Fibroblast of skin of abdomen (primary cell): Measurements from ENCODE around the gene LARP4B. TPM values are rescaled to one million over a fixed set of nuclear protein-coding genes. Genes with fewer than 3 reads are reported as not detected.

Experiments used
- DNase-seq: peaks from one replicate; pipeline ENCODE4 v3.0.0-alpha.2; 2013
- polyA plus RNA-seq, 2 experiments: library from polyadenylated mRNA; unstranded; fragments of 120-200 nt; gene quantifications; one replicate each; pipeline ENCODE4 v1.2.1, GENCODE V29; 2013; ENCODE audit not compliant: insufficient read length in 2 of 2

LARP4B gene
- polyA plus RNA-seq (2013, experiment 1 of 2; ENCODE audit: insufficient read length) = 28.0 TPM
- polyA plus RNA-seq (2013, experiment 2 of 2; ENCODE audit: insufficient read length) = 28.1 TPM

DNA sequence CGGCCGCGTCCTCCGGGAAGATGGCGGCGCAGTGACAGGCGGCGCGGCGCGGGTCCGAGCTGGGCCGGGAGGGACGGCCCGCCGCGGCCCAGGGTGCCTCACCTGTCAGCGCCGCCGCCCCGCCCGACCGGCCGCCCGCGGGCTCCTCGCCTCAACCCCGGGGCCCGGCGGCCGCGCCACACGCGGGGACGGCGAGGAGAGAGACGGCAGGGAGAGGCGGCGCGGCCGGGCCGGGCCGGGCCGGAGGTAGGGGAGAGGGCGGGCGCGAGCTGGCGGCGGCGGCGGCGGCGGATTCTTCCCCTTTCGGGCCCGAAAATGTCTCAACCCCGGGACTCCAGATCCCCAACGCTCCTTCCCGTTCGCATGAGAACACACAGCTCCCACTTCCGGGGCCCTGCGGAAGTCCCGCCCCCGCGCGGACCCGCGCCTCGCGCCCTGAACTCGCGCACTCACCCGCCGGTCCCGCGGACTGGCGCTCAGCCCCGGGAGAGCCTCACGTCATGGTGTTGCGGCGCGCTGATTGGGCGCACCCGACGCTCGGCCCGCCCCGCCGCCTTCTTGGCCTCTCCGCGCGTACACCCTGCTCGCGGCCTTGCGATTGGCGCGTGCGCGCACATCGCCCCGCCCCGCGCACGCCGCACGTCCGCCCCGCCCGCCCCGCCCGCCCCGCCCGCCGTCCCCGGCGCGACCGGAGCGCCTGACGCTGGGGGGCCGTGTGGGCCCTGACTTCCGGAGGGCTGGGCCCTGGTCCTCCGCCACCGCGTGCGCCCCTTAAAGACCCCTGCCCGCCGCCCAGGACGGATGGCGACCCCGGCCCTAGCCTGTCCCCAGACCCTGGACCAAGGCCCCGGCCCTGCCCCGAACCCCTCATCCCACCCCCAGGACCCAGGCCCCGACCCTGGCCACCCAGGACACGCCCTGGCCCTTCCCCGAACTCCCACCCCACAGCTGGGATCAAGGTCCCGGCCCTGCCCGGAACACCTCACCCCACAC lies at the start of gene LARP4B:
Gene LARP4B, minus strand, starts transcription at position 380 of the 993 bp plus-strand sequence. CDS start 45,984 bp downstream, outside the sequence.
- DNase-seq = peak; percentile 99

DNA sequence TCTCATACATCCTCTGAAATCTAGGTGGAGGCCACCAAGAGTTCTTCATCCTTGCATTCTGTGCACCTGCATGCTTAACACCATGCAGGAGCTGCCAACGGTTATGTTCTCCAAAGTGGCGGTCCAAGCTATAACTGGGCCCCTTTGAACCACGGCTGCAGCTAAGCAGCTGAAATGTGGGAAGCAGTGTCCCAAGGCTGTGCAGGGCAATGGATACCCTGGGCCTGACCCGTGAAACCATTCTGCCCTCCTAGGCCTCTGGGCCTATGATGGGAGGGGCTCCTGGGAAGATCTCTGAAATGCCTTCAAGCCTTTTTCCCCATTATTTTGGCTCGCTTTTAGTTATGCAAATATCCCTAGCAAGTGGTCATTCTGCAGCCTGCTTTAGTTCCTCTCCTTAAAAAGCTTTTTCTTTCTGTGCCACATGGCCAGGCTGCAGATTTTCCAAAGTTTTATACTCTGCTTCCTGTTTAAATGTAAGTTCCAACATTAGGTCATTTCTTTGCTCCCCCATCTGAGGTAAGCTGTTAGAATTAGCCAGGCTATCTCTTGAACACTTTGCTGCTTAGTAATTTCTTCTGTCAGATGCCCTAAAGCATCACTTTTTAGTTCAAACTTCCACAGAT lies 49.1 kb upstream of the LARP4B start:
- DNase-seq = no peak

DNA sequence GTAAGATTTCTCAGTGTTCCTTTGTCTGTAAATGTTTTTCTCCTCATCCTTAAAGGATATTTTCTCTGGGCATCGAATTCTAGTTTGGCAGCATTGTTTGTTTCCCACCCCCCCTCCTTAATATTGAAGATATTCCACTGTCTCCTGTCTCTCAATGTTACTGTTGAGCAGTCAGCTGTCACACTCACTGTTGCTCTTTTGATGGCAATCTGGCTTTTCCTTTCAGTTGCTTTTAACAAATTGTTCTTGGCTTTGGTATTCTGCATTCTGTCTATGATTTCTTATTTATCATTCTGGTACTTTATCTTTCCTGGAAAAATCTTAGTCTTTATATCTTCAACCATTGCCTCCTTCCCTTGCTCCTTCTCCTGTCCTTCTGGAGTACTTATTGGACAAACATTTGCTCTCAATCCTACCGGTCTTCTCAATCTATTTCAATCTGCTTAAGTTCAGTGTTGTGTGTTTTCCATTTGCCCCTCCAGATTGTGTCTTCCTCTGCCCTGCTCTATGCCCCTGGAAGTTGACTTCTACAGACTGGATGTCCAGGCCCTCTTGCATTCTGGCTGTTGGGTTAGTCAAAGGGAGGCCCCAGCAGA lies 47.4 kb upstream of the LARP4B start:
- no peak for DNase-seq

DNA sequence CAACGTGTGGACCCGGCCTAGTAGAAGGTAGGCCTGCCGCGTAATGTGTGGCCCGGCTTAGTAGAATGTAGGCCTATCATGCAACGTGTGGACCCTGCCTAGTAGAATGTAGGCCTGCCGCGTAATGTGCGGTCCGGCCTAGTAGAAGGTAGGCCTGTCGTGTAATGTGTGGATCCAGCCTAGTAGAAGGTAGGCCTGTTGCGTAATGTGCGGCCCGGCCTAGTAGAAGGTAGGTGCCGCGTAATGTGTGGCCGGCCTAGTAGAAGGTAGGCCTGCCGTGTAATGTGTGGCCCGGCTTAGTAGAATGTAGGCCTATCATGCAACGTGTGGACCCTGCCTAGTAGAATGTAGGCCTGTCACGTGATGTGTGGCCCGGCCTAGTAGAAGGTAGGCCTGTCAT lies 44.8 kb upstream of the LARP4B start:
- no peak for DNase-seq

DNA sequence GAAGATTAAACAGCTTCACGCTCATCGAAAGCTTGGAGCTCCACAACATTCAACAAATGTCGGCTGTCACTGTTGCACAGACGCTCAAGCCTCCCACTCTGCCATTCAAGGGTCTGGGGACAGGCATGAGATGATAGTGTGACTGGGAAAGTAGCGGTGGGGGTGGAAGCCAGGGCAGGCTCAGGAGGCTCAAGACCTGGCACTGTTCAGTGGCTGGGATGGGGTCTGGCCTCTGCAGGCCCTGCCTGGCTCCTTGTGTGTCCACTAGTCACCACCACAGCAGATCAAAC lies 43.2 kb upstream of the LARP4B start:
- DNase-seq = no peak

DNA sequence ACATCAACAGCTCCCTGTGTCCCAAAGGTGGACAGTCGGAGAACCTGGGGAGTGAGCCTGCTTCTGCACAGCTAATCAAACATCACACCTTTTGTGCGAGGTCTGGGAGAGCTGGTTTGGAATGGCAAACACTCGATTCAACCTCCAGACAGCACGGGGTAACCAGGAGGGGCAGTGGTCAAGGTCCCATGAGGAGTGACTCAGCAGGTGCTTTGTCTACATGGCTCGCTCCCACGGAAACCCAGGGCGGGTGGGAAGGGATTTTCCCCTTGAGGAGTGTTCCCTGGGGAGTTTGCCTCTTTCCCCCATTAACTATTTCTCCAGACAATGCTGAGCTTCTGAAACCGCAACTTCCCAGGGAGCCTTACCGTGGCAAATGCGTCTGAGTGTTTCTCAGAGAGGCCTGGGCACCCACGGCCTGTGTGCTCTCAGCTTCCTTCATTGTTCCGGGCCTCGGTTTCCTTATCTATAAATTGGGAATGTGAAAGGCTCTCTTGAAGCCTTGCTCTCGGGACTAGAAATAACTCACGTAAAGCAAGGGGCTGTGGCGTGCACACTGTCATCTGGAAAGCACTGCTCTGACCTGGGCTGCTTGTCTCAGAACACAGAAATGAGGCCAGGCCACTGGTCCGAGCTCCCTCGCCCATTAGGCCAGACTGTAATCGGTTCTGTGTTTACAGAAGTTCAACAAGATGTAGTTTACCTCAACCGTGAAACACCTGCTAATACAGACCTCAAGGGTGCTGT lies 42.7 kb upstream of the LARP4B start:
- no peak for DNase-seq

DNA sequence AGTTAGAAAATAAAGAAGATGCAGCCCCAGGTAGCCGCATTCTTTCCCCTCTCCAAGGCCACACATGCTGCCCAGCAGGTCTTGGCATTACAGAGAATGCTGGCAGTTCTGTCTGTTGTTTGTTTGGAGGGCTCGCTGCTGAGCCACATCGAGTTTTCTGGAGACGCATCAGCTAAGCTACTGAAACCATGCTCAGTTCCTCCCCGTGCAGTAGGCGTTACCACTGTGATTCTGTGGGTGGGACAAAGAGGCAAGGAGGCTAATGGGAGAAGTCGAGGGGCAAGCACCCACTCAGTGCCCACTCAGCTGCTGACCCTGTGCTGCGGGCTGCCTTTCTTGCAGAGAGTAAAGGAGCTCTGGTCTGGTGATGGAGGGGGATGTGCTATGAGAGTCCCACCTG lies 41.3 kb upstream of the LARP4B start:
- DNase-seq = no peak

DNA sequence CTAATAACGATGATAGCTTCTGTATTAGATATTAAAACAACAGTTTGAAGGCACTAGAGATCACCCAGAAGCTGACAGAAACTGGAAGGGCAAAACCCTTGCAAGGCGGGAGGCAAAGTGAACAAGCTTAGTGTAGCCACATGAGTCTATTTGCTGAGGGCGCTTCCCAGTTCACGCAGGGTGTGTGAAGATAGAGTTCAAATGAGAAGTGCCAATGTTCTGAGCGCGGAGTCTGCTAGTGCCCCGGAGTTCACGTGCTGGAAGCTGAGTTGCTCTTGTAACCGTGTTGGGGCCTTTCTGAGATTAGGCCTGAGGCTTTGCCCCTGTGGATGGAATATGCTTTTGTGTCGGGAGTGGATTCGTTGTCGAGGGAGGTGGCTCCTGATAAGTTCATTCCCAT lies 40.1 kb upstream of the LARP4B start:
- no peak for DNase-seq

DNA sequence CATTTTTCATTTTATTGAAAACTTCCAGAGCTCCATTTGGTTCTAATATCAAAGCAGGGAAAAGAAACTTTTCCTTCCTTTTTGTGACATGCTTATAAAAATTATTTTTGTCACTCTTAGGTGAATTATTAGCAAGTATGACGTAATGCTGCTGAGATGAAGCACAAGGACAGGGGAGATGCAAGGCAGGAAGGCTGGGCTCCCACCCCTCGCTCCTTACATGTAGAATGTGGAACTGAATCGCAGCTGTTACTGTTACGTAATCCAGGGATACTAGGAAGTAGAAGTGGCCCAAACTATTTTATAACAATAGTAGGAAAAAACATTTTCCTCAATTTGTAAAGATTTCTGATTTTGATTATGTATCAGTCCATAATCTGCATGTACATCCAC lies 39.6 kb upstream of the LARP4B start:
- peak; percentile 53 for DNase-seq

DNA sequence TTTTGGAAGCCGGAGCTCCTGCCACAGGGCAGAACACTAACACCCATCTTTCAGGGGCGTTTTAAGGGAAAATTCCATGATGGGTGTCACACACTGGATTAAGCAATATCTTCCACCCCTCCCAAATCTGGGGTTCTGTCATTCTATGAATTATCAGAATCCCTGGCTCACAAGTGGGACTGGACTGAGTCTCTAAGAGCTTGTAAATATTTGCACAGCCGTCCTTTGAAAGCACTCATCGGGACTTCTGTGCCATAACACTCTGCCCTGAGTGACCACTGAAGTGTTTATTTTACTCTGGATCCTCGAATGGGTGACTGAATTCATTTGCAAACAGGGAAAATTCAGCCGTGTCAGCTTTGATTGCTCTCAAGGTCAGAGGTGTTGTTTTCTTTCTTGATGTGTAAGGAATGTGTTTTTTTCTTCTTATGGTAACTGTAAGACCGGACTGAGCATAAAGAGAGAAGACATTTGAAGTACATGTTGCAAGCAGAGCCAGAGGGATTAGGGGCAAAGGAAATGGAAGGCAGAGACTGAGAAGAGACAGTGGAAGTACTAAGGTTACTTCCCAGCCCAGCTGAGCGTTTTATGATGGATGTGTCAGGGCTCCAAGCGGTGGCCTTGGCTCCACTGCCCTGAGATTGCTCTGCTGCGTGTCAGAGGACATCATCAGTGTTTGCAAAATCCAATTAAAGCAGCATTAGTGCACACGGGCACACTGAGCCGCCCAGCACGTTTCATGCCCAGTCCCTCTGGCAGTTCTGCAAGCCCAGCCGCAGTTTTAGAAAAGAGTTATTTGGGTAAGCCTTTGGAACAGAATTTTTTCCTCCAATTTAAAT lies 39.0 kb upstream of the LARP4B start:
- DNase-seq = peak; percentile 2

DNA sequence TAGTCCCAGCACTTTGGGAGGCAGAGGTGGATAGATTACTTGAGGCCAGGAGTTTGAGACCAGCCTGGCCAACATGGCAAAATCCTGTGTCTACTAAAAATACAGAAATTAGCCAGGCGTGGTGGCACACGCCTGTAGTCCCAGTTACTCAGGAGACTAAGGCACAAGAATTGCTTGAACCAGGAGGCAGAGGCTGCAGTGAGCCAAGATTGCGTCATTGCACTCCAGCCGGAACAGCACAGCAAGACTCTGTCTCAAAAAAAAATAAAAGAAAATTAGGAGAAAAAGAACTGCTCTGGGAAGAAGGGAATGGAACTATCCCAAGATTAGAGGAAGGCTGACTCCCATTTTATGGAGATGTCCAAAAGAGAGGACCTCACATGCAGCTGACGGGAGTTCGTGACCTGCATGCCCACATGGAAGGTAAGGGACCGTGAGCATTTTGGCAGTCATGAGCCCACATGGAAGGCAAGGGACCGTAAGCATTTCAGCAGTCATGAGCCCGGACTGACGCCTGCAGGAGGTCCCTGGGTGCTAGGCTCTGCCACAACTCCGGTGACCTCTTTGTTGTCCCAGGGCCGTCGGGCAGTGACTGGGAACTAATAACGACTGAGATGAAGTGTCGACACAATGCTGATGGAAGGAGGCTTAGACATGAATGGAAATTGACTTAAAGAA lies 38.1 kb upstream of the LARP4B start:
- no peak for DNase-seq

DNA sequence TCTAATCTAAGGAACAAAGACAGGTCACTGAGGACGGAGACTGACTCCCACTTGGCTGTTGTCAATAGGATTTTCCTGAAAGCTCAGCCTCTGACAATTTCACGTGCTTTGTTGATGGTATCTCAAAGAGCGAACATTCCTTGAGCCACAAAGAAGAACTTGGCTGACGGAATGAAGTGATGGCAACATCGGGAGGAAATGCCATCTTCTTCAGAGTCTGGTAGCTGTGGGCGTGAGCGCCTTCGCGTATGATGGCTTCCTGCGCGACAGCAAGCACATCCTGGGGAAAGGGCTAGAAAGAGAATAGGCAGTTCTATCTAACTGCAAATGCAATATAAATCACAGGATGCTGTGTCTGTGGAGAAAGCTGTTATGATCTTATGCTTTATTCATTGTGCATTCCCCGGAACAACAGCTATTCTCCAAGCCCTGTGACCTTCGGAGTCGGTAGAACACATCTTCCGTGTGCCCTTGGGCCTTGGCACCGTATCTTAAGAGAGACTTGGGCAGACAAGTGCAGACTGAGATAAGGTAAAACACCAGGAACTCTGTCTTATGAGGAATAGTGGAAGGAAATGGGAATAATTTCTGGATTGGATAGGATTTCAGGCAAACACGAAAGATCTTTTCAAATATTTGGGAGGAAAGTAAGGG lies 37.2 kb upstream of the LARP4B start:
- no peak for DNase-seq

DNA sequence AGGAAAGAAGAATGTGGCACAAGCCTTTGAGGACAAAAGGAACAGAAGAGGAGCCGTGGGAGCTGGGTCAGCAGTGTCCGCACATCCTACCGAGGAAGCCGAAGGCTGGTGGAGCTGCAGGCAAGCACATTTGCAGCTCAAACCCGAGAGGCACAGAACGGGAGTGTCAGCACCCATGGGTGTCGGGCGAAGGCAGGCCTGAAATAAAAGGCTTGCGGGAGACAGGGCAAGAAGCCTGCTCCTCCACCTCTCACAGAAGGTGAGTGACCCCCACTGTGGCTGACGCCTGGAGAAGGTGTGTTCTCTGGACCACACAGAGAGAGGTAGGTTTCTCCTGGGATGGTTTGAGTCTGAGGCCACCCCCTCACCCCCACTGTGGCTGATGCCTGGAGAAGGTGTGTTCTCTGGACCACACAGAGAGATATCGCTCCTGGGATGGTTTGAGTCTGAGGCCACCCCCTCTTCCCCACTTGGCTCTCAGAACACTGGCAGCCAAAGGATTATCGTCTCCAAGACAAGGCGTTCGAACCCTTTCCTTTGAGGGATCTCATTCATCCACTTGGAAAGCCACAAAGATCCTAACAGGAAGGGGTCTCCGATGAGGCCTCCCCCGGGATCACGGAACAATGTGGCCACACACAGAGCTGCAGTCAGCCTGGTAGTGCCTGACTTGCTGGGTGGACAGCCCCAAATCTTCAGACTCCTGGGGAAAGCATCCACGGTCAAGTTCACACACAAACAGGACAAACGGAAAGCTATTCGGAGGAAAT lies 35.1 kb upstream of the LARP4B start:
- no peak for DNase-seq

DNA sequence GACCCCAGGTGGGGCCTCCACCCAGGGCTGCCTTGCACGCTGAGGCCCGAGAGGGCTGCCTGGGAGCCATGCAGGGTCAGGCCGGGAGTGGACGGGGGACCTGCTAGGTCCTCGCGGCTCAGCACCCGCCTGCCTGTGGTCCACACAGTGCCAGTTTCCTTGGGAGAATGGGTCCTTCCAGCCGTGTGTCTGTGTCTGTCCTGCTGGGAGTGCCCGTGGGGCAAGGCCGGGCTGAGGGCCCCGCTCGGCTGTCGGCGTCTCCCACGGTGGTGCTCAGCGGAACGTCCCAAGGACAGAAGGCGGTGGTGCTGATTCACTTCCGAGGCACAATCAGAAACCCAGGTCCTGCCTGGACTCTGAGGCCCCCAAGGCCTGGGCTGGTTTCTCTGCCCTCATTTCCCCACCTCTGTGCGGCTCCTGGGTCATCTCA lies 33.5 kb upstream of the LARP4B start:
- no peak for DNase-seq

DNA sequence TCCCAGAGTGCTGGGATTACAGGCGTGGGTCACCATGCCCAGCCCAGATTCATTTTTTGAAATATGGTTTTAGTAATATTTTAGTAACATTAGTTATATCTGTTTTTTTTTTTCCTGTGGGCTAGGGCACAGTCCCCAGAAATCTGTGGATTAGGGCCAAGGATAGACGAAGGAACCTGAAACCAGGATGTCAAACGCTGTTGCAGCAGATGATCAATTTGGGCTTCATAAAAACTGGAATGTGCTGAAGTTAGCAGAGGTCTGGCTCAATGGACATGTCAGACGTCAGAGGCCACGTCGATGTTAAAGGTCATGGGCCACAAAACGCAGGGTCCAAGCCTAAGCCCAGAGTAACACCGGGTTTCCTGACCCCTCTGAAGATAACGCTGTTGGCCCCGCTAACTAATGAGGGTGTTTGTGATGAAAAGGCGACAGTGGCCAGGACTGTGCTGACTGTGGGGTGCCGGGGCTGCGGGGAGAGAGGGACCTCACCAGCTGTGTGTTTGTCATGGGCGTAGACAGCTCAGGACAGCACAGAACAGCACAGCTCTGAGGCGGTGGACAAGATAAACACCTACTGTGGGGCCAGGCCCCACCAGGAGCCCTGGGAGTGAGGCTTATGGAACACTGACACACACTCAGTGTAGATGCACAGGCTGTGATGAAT lies 32.9 kb upstream of the LARP4B start:
- DNase-seq = peak; percentile 9

DNA sequence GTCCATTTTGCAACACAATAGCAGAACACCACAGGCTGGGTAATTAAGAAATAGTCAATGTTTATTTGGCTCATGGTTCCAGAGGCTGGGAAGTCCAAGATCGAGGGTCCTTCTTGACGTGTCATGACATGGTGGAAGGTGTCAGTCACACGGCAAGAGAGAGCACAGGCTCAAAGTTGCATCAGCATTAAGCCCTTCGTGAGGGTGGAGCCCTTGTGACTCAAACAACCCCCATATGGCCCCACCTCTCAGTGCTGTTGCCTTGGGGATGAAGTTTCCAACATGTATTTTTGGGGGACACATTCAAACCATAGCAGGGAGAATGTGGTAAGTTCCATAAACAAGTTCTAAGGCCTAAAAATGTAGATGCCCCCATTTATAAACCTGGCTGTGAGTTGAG lies 32.1 kb upstream of the LARP4B start:
- DNase-seq = no peak

DNA sequence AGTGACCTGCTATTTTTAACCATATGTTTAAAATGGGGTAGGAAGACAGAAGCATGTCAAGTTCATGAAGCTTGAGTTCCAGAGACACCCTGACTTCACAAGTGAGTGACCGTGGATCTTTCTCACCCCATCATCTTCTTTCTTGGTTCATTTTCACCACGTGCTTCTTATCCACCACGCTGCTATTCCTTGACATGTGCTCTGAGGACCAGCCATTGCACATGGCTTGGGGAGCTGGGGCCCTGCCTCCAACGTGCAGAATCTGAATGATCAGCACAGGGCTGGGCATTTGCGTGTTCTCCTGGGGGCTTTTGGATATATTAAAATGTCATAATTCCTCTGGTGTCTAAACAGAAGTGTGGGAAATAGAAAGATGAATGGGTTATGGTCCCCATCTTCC lies 31.7 kb upstream of the LARP4B start:
- DNase-seq = no peak

DNA sequence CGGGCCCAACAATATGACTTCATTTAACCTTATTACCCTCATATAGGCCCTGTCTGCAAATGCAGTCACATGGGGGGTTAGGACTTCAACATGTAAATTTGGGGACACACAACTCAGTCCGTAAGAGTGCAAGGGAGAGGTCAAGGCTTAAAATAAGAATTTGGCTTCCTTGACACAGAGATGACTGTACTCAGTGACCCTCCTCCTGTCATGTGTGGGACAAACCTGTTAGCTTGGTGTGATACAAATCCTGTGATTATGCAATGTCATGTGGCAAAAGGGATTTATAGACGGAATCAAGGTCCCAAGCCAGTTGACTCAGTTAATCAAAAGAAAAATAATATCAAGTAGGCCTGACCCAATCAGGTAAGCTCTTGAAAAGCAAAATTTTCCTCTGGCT lies 30.8 kb upstream of the LARP4B start:
- DNase-seq = no peak

DNA sequence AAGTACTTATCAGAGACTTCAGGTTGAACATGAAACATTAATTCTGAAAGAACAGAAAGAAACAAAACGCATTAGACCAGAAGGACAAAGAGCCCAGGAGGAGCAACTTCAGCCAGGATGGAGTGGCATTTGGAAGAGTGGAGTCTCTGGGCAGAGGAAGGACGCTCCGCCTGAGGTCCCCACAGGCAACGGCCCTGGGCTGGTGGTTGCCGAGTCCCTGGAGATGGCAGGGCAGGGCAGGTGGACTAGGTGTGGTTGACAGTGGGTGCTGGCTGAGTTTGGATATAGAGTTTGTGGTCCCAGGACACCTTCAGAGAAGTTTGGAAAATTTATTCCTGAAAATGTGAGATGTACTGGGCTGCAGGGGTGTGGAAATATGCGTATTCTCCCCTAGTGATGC lies 27.4 kb upstream of the LARP4B start:
- DNase-seq = no peak
